BE2C (cell line): ENCODE measurements around the gene NT5E.

Experiments used
- DNase-seq: peaks from one replicate; pipeline ENCODE4 v3.0.0-alpha.2; 2020
- H3K27me3 ChIP-seq: fragments of 250-450 bp; sonication (Bioruptor Pico); 2 replicates; pipeline ENCODE4 v1.5.1; 2020; ENCODE audit warnings: mild to moderate bottlenecking
- H3K36me3 ChIP-seq: fragments of 250-450 bp; sonication (Bioruptor Pico); 2 replicates; pipeline ENCODE4 v1.5.1; 2020; ENCODE audit warnings: mild to moderate bottlenecking
- H3K4me1 ChIP-seq: fragments of 250-450 bp; sonication (Bioruptor Pico); 2 replicates; pipeline ENCODE4 v1.5.1; 2020
- H3K4me3 ChIP-seq: 2 replicates; pipeline ENCODE4 v1.5.1; 2011; ENCODE audit warnings: low read depth, low read length
- H3K9me3 ChIP-seq: fragments of 250-450 bp; sonication (Bioruptor Pico); 2 replicates; pipeline ENCODE4 v1.5.1; 2020
- TF ChIP-seq, protein P1 (sequence below): IDR thresholded peaks from 2 replicates; pipeline ENCODE4 v1.5.1; 2012; ENCODE audit warnings: mild to moderate bottlenecking, low read depth, low read length

Gene NT5E

DNA sequence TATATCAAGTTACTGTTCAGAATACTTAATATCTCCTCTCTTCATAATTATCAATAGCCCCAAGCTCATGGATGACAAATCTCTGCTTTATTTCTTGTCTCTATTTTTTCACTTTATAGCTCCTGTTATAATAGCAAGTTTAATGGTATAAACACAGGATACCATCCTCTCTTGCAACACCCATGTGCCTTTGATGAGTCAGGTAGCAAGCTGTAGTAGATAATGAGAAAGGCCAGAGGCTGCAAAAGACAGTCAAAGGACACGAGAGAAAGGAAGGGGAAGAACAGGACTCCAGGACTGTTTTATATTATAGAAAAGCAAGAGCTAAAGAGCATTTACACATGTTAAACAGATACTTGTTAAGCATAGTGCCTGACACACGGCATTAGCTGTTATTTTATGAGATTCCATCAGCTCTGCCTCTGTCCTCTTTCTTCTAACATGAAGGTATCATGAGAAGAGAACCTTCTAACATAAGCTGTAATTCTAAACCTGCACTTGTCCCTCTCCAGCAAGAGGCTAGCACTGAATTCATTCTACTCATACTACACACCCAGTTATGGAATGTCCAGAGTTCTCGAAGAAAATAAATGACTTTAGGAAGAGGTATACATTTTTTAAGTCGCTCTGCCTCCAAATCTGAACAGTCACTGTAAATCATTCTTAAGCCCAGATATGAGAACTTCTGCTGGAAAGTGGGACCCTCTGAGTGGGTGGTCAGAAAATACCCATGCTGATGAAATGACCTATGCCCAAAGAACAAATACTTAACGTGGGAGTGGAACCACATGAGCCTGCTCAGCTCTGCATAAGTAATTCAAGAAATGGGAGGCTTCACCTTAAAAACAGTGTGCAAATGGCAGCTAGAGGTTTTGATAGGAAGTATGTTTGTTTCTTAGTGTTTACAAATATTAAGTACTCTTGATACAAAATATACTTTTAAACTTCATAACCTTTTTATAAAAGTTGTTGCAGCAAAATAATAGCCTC, 45.0 kb downstream of the NT5E start:
- H3K36me3 ChIP-seq: peaks cover 3% of the 10 kb centered on the region; the same call in 1 of the 2 replicates
- no peak overlapping the region for H3K4me3 ChIP-seq
- H3K27me3 ChIP-seq: no peaks in the 10 kb centered on the region
- no peak for DNase-seq
- peaks cover 2% of the 10 kb centered on the region; the same call in 1 of the 2 replicates for H3K4me1 ChIP-seq
- H3K9me3 ChIP-seq: no peaks in the 10 kb centered on the region; the same call in 1 of the 2 replicates
- TF ChIP-seq, protein P1, sequence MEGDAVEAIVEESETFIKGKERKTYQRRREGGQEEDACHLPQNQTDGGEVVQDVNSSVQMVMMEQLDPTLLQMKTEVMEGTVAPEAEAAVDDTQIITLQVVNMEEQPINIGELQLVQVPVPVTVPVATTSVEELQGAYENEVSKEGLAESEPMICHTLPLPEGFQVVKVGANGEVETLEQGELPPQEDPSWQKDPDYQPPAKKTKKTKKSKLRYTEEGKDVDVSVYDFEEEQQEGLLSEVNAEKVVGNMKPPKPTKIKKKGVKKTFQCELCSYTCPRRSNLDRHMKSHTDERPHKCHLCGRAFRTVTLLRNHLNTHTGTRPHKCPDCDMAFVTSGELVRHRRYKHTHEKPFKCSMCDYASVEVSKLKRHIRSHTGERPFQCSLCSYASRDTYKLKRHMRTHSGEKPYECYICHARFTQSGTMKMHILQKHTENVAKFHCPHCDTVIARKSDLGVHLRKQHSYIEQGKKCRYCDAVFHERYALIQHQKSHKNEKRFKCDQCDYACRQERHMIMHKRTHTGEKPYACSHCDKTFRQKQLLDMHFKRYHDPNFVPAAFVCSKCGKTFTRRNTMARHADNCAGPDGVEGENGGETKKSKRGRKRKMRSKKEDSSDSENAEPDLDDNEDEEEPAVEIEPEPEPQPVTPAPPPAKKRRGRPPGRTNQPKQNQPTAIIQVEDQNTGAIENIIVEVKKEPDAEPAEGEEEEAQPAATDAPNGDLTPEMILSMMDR: no peak

- TF ChIP-seq, protein P1: no peak
- no peaks in the 10 kb centered on the region; the same call in 1 of the 2 replicates for H3K9me3 ChIP-seq
- no peaks in the 10 kb centered on the region for H3K27me3 ChIP-seq
- H3K36me3 ChIP-seq: no peaks in the 10 kb centered on the region
- no peak for DNase-seq
- H3K4me3 ChIP-seq: no peak overlapping the region
- H3K4me1 ChIP-seq: peaks cover 2% of the 10 kb centered on the region; the same call in 1 of the 2 replicates
Observed at GRCh38 chr6:85496009-85496579, 46.2 kb downstream of the NT5E start.

GRCh38 chr6:85496856-85497255, 47.0 kb downstream of the NT5E start:
- Histone ChIP-seq H3K27me3 (no peaks in the 10 kb centered on the region), H3K36me3 (no peaks in the 10 kb centered on the region), H3K9me3 (no peaks in the 10 kb centered on the region; the same call in 1 of the 2 replicates), H3K4me3 (no peak overlapping the region), H3K4me1 (peaks cover 2% of the 10 kb centered on the region; the same call in 1 of the 2 replicates)
- TF ChIP-seq, protein P1: no peak
- DNase-seq: no peak

DNA sequence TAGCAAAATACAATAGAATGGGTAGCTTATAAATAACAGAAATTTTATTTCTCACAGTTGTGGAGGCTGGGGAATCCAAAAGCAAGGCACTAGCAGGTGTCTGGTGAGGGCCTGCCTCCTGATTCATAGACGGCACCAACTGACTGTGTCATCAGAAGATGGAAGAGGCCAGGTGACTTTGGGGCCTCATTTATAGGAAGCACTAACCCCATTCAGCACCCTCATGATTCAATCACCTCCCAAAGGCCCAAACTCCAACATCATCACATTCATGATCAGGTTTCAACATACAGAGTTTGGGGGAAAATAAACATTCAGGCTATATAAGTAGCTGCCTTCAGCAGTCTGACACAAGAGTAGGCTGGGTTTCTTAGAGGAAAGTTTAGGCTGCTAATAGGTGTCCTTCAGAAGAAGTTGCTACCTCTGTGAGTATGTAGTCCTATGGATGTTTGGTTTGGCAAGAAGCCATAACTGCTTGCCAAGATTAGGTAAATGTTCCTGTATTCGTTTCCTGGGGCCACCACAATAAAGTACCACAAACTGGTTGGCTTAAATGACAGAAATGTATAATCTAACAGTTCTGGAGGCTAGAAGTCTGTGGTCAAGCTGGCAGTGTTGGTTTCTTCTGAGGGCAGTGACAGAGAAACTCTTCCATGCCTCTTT, 48.8 kb downstream of the NT5E start:
- no peak for DNase-seq
- no peak overlapping the region for H3K4me3 ChIP-seq
- H3K36me3 ChIP-seq: no peaks in the 10 kb centered on the region
- H3K4me1 ChIP-seq: peaks cover 2% of the 10 kb centered on the region; the same call in 1 of the 2 replicates
- no peaks in the 10 kb centered on the region; the same call in 1 of the 2 replicates for H3K9me3 ChIP-seq
- TF ChIP-seq, protein P1: no peak
- no peaks in the 10 kb centered on the region for H3K27me3 ChIP-seq

DNA sequence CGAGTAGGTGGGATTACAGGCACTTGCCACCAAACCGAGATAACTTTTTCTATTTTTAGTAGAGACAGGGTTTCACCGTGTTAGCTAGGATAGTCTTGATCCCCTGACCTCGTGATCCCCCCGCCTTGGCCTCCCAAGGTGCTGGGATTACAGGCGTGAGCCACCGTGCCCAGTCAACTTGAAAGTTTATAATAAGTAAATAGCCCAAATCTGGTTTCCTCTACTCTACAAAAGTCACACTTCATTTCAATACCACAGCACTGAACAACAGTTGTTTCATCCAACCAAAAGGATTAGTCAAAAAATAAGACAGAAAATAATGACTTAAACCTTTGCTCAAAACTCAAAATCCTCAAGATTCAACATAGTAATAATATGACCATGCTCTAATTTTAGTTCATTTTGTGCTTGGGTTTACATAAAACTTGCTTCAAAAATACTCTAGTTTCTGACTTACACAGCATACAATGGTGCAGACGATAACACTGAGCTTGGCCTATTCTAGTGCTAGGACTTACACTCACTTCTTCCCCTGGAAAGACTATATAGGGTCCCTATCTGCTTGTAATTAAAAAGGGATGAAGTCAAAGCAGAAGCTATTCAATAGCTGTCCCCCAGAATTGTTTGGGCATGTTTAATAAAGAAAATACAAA, 56.7 kb downstream of the NT5E start:
- no peak for DNase-seq
- no peaks in the 10 kb centered on the region for H3K4me1 ChIP-seq
- TF ChIP-seq, protein P1: no peak
- H3K36me3 ChIP-seq: peaks cover 4% of the 10 kb centered on the region
- H3K4me3 ChIP-seq: no peak overlapping the region
- no peaks in the 10 kb centered on the region for H3K27me3 ChIP-seq
- no peaks in the 10 kb centered on the region for H3K9me3 ChIP-seq
